Panc1 (cell line): ENCODE measurements around the gene PSAP. TPM values are rescaled to one million over a fixed set of nuclear protein-coding genes. Genes with fewer than 3 reads are reported as not detected.

Source experiments
- ATAC-seq: fragments of 200-7000 bp; cut with Tn5 transposase; 2 replicates; pipeline ENCODE4 v1.9.1; 2020; ENCODE audit warnings: mild to moderate bottlenecking, moderate library complexity
- BruUV-seq: library from RNA; stranded (reverse); fragments of 400-500 nt; replicated peaks from 2 replicates; lab custom pipeline; 2021; lab: Mats Ljungman, UMichigan
- CTCF ChIA-PET: fragments of 300-600 bp; sonication (Branson Sonifier 250); formaldehyde crosslinking; loops from one replicate; lab custom pipeline; 2022; ENCODE audit warnings: antibody characterized with exemption; lab: Charles Lee
- POLR2A ChIA-PET: fragments of 300-600 bp; sonication (Branson Sonifier 250); formaldehyde crosslinking; loops from one replicate; lab custom pipeline; 2022; ENCODE audit warnings: antibody characterized with exemption; lab: Charles Lee
- DNase-seq: peaks from one replicate; pipeline ENCODE4 v3.0.0-alpha.2; 2010; ENCODE audit warnings: low read depth, low spot score
- H3K27ac ChIP-seq: 2 replicates; pipeline ENCODE4 v1.5.1; 2011; ENCODE audit warnings: mild to moderate bottlenecking, low read length, inconsistent platforms
- H3K27me3 ChIP-seq: fragments of 200-500 bp; sonication (Bioruptor generic); 2 replicates; pipeline ENCODE4 v1.6.0; 2014; ENCODE audit warnings: low read length, inconsistent platforms; ENCODE audit not compliant: control insufficient read depth, insufficient read depth
- H3K36me3 ChIP-seq: fragments of 200-500 bp; sonication (Bioruptor generic); 2 replicates; pipeline ENCODE4 v1.5.1; 2014; ENCODE audit warnings: inconsistent platforms, mild to moderate bottlenecking, low read length, moderate library complexity; ENCODE audit not compliant: control insufficient read depth, insufficient read depth
- H3K4me1 ChIP-seq: 2 replicates; pipeline ENCODE4 v1.5.1; 2011; ENCODE audit warnings: inconsistent platforms, mild to moderate bottlenecking, low read length, moderate library complexity; ENCODE audit not compliant: control insufficient read depth, insufficient read depth
- H3K4me3 ChIP-seq, 2 experiments: 2 replicates each; pipeline ENCODE4 v1.5.1; 2011 to 2012; ENCODE audit warnings: low read depth in 2 of 2, low read length in 2 of 2, mild to moderate bottlenecking in 2 of 2, inconsistent platforms in 1 of 2, moderate library complexity in 1 of 2
- H3K9me3 ChIP-seq: fragments of 200-500 bp; sonication (Bioruptor generic); 2 replicates; pipeline ENCODE4 v1.5.1; 2014; ENCODE audit warnings: low read depth, mild to moderate bottlenecking, inconsistent platforms, low read length, moderate library complexity; ENCODE audit not compliant: control insufficient read depth, insufficient read depth
- SIN3A ChIP-seq: IDR thresholded peaks from 2 replicates; pipeline ENCODE4 v1.6.1; 2012; ENCODE audit warnings: low read depth, mild to moderate bottlenecking, low read length, moderate library complexity, borderline replicate concordance; ENCODE audit not compliant: insufficient read depth
- TCF7L2 ChIP-seq: IDR thresholded peaks from 2 replicates; pipeline ENCODE4 v1.6.1; 2011; ENCODE audit warnings: mild to moderate bottlenecking, low read depth, low read length, inconsistent platforms
- in situ Hi-C: cut with HindIII; loops from 2 replicates; pipeline ENCODE4 v1.10.0; 2016; ENCODE audit warnings: low sequenced_read_pairs, low pct_unique_long_range_greater_than_20kb
- intact Hi-C: fragments of 100-400 bp; cut with micrococcal nuclease; formaldehyde crosslinking; loops from one replicate; pipeline ENCODE4 v1.10.0; 2022; ENCODE audit not compliant: unreplicated experiment
- total RNA-seq: library from RNA; stranded (reverse); gene quantifications from one replicate; pipeline ENCODE4 v1.2.1, GENCODE V29; 2021; ENCODE audit not compliant: unreplicated experiment
- TF ChIP-seq, protein P1 (sequence below): fragments of 450-650 bp; IDR thresholded peaks from 2 replicates; pipeline ENCODE4 v1.5.1; 2017; ENCODE audit warnings: mild to moderate bottlenecking

PSAP gene
- total RNA-seq, 1 experiment from 2014 or later = 3,649 TPM

DNA sequence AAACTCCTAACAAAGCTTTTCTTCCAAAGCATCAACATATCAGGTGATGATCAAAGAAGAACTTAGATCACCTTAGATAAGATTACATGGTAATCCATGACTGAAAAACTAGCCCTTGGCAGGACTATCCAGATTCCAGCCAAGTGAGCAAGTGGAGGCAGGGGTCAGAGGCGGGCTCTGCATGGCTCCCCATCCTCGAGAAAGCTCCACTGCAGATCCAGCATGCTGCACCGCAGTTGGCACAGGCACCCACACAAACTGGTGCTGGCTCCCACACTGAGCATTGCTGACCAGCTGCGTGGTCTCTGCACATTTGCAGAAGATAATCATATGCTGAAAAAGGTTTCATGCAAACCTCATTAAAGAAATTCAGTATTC is 10.1 kb downstream of the PSAP start:
- in situ Hi-C loops = no loop called here
- no TSS peak for BruUV-seq
- CTCF ChIA-PET = interaction anchor here (0.5 to 1.5 kb wide), 3 partner anchors 55 to 533 kb away, joined by 5 to 11 read pairs (median 7); partner anchors contain the start of gene SLC29A3

GRCh38 chr10:71840177-71840957 is 10.7 kb downstream of the PSAP start:
- TF ChIP-seq SIN3A = no peak
- TF ChIP-seq, protein P1, sequence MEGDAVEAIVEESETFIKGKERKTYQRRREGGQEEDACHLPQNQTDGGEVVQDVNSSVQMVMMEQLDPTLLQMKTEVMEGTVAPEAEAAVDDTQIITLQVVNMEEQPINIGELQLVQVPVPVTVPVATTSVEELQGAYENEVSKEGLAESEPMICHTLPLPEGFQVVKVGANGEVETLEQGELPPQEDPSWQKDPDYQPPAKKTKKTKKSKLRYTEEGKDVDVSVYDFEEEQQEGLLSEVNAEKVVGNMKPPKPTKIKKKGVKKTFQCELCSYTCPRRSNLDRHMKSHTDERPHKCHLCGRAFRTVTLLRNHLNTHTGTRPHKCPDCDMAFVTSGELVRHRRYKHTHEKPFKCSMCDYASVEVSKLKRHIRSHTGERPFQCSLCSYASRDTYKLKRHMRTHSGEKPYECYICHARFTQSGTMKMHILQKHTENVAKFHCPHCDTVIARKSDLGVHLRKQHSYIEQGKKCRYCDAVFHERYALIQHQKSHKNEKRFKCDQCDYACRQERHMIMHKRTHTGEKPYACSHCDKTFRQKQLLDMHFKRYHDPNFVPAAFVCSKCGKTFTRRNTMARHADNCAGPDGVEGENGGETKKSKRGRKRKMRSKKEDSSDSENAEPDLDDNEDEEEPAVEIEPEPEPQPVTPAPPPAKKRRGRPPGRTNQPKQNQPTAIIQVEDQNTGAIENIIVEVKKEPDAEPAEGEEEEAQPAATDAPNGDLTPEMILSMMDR = no peak
- Histone ChIP-seq H3K27me3 (no peaks in the 10 kb centered on the region), H3K4me3 (peak overlapping the region in 1 of 2 experiments; percentile 23; a peak in 2 of 4 replicates), H3K27ac (peak overlapping the region; percentile 92), H3K36me3 (0 out of 2 replicates have a peak, but pooled peaks cover 3% of the 10 kb centered on the region), H3K9me3 (no peaks in the 10 kb centered on the region), H3K4me1 (peaks cover 100% of the 10 kb centered on the region)
- ChIA-PET POLR2A (interaction anchor here (0.6 to 4.0 kb wide), 2 partner anchors 9 to 216 kb away, joined by 6 to 33 read pairs; partner anchors contain the start of gene PSAP), CTCF (interaction anchor here (0.5 to 1.5 kb wide), 6 partner anchors 28 to 534 kb away, joined by 3 to 11 read pairs (median 6); partner anchors contain the start of gene SLC29A3)
- TSS peak; percentile 9 for BruUV-seq
- in situ Hi-C loops (no loop called here), intact Hi-C loops (no loop called here)
- no peak for DNase-seq
- peak; percentile 75 for ATAC-seq

More for the DNA sequence above, 10.1 kb downstream of the PSAP start:
- POLR2A ChIA-PET = interaction anchor here (4.0 kb wide), 1 partner anchor 9 kb away, joined by 33 read pairs; the partner anchor contains the start of gene PSAP
- H3K27me3 ChIP-seq = no peaks in the 10 kb centered on the region
- intact Hi-C loops = no loop called here
- H3K9me3 ChIP-seq = no peaks in the 10 kb centered on the region
- peak overlapping the region; percentile 92 for H3K27ac ChIP-seq
- TF ChIP-seq, protein P1 = no peak
- peak; percentile 62; the same call in 1 of the 2 replicates for TF ChIP-seq TCF7L2
- 0 out of 2 replicates have a peak, but pooled peaks cover 3% of the 10 kb centered on the region for H3K36me3 ChIP-seq
- DNase-seq (no peak), ATAC-seq (no peak)
- peaks cover 100% of the 10 kb centered on the region for H3K4me1 ChIP-seq
- no peak overlapping the region; a peak in 2 of 4 replicates for H3K4me3 ChIP-seq
